Measurements from ENCODE around the gene FARP2.

The FARP2 gene

DNA sequence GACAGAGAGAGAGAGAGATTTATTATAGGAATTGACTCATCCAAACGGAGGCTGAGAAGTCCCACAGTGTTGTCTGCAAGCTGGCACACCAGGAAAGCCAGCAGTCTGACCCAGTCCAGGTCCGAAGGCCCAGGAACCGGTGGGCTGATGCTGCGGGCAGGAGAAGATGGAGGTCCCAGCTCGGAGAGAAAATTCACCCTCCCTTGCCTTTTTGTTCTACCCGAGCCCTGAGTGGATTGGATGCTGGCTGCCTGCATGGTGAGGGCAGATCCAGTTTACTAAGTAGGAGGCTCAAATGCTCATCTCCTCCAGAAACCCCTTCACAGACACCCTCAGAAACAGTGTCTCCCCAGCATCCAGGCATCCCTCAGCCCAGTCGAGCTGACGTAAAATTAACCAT, 174.5 kb downstream of the FARP2 start:
- no peak for DNase-seq (ENCODE audit: low read depth in 3 of 3)

DNA sequence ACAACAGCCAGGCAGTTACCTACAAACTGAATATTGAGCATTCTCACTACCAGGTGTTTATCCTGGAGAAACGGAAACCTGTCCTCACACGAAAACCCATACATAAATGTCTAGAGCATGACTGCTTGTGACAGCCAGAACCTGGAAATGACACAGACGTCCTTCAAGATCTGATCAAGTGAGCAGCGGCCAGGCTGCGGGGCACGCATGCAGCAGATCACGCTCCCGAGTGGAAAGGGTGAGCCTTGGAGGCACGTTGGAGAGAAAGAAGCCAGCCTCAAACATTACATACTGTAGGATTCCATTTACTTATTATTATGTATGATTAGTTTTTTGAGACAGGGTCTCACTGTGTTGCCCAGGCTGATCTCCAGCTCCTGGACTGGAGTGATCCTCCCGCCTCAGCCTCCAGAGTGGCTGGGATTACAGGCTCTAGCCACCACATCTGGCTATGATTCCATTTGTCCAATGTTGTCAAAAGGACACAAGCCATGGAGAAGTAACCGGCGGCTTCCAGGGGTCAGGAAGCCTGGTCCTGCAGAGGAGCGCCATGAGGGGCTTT, 175.2 kb downstream of the FARP2 start:
- DNase-seq (ENCODE audit: low read depth in 3 of 3) = no peak

DNA sequence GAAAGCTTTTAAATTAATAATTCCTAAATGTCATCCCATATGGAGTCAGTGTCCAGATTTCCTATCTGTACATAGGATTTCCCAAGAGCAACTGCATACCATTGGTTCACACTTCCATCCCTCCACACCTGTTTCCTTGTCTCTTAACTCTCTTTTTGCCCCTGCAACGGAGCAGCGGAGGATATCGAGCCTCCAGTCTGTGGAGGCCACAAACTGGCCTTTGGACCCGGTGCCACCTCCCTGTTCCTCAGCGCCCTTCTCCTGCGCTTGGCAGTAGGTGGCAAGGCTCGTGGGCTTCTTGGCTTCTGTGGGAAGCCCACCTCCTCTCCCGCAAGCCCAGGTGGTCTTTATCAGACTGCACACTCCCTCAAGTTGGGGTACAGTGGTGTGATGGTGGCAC, 176.1 kb downstream of the FARP2 start:
- no peak for DNase-seq (ENCODE audit: low read depth in 3 of 3)

DNA sequence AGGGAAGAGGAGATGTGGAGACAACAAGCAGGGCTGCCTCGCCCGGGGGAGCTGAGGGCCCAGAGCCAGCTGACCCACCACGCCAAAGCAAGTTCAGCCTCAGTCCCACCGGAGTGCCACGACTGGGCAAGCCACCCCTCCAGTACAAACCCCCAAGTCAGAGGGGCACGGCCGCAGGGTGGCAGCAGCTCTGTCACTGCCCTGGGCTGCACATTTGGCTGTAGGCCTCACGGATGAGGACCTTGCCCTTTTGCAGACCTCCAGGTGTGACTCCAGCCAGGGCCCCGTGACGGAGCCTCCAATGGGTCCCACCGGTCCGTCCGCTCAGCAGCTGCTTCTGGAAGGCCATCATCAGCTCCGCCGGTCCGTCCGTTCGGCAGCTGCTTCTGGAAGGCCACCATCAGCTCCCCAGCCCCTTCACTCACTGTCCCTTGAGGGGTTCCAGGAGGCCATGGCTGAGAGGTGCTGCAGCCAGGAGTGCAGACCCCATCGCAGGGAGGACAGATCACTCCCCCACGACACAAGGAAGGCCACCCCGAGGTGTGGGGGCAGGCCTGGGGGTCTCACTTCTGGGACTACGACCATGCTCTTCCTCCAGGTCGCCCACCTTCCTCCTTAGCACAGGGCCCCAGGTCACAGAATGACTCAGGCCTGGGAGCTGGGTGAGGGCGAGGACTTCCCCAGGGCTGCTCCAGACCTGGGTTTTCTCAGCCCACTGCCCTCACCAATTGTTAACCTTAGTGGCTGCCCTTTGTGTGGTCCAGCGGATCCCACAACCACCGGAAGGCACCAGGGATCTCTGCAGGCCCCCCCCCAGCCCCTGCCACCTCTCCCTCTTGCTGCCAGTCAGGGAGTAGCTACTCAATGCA, 176.9 kb downstream of the FARP2 start:
- no peak for DNase-seq (ENCODE audit: low read depth in 3 of 3)

DNA sequence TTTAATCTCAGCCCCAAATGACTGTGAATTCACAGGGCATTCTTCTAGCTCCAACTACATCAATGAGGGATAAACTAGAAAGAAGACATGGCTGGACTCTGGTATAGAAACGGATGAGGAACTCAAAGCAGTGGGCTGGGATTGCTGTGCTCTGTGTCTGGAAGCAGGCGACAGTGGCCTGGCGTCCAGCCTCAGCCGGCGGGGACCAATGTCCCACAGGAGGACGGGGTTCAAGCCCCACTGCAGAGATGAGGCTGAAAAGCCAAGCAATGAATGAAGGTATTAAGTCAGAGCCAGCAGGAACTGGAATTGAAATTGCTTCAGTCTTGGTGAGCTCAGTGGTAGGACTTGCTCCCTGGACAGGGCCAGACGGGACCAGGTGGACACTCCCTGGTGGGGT, 178.2 kb downstream of the FARP2 start:
- no peak for DNase-seq (ENCODE audit: low read depth in 3 of 3)

DNA sequence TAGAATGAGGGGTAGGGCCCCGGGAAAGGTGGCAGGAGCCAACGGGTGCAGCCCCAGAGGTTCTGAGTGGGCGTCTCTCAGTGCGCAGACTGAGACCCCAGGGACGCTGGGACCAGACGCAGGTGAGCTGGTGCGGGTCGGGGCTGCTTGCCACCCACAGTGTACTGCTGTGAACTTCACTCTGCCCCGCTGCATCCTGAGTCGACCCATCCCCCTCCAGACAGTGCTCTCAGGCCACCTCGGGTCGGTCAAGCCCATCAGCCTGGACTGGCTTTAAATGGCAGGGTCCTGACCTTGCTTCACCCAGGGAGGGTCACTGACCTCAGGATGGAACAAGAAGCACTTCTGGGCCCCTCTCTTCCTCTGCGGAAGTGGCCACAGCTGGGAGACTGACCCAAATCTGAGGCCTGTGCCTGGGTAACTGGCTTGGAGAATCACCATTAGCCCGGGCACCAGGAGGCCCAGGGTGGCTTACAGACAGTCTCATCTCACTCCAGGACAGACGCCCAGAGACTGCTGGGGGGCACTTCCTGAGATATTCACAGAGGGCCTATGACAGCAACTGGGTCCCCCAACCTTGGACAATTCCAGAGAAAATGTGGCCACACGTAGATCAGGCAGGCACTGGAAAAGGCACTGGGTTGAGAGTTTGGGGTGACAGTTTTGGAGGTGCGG, 178.8 kb downstream of the FARP2 start:
- DNase-seq (ENCODE audit: low read depth in 3 of 3) = no peak

DNA sequence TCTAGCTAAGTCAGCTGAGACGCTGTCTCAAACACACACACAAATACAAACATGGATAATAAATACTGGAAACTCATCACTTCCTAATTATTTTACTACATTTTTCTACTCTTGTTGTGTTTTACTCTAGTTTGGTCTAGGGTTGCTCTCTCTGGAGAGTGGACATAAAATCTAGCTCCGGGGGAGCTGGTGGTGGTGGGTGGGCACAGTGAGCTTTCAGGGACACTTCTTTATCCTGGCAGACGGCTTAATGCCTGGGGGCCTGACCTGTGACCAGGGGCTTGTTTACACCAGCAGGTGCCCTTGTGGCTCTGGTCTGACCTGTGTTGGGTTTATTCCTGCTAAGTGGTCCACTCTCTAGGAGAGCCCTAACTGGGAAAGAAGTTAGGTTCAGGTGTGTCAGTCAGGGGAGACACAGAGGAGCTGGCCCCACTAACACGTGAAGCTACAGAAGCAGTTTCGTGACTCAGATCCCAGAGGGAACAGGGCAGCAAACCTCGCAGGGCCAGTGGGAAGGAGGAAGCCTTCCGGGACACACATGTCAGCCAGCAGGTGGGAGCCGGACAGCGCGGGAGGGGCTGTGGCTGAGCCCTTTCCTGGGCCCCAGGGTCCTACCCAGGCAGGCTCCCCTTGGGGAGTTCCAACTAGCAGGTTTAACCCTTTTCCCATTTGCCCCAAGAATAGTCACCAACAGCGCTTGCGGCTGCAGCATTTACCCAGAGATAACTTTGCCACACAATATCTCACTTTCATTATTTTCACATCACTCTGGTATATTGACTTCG, 180.0 kb downstream of the FARP2 start:
- DNase-seq (ENCODE audit: low read depth in 3 of 3) = no peak

DNA sequence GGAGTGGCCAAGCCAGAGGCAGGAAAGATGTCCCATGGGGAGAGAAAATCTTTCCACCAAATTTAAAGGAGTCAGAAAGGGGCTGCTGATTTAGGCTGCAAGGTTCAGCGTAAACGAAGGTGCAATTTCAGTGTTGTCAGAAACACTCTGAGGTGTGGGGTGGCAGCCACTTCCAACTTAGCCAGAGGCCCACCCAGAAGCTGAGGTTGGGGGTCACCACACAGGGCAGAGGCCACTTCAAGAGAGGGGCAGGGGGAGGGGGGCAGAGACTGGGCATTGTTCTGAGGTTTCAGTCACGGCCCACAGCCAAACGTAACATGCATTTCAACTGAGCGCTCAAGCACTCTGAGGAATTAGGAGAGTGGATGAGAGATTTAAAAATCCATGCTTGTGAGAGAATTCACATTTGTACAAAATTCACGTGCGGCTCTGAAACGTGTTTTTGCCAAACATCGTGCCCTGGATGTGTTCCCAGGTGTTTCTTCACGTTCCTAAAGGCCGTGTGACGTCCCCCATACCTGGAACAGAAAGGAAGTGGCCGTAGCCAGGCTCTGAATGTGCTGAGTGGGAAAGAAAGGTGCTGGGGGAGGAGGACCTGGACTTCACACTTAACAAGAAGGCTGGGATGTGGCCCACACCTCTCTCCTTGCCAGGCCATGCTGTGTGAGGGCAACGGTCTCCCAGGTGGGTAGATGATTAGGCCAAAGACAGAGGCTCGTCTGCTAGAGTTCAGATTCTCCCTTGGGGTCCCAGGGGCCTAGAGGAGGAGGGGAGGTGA, 182.9 kb downstream of the FARP2 start:
- no peak for DNase-seq (ENCODE audit: low read depth in 3 of 3)

DNA sequence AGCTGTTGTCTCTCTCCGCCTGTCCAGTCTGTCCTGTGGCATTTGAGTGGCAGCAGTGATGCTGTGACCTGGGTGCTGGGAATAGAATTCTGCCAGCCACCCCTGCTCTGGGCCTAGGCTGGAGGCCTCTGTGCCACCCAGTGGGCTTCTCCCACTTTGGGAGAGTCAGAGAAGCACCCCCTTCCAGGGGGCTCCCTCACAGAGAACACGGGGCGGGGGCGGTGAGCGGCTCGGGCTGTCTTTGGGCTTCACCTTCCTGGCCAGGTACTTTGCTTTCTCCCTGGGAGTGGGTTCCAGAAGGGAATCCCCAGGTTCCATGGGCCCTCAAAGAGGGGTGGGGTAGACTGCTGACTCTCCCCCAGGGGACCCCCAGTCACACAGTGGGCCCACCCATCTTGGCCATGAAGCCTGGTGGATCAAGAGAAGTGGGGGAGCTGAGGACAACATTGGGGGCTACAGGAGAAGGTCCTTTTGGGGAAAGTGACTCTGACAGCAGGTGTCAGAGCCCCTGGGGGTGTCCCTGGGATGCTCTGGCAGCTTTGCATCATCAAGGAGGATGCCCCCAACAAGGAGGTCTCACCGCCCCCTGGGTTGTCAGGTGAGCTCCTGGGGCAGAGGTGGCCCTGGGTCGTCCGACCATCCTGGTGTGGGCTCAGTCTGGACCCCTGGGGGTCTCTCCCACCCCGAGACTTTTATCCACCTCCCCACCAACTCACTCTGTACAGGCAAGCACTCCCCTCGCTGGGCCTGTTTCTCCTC, 183.7 kb downstream of the FARP2 start:
- no peak for DNase-seq (ENCODE audit: low read depth in 3 of 3)

DNA sequence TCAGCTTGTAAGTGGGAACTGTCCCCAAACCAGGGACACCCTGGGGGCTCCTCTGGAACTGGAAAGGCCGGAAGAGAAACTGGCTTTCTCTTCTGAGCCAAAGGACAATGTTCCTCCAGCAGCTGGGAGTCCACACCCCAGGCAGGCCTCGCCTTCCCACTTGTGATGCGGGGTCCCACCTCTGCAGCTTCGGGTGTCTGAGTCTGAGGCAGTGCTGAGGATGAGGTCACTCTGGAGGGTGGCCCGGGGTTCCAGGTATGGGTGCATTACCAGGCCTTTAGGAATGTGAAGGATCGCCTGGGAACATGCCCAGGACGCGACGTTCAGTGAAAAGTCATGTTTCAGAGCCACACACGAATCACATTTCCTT, 184.3 kb downstream of the FARP2 start:
- DNase-seq (ENCODE audit: low read depth in 3 of 3) = no peak

DNA sequence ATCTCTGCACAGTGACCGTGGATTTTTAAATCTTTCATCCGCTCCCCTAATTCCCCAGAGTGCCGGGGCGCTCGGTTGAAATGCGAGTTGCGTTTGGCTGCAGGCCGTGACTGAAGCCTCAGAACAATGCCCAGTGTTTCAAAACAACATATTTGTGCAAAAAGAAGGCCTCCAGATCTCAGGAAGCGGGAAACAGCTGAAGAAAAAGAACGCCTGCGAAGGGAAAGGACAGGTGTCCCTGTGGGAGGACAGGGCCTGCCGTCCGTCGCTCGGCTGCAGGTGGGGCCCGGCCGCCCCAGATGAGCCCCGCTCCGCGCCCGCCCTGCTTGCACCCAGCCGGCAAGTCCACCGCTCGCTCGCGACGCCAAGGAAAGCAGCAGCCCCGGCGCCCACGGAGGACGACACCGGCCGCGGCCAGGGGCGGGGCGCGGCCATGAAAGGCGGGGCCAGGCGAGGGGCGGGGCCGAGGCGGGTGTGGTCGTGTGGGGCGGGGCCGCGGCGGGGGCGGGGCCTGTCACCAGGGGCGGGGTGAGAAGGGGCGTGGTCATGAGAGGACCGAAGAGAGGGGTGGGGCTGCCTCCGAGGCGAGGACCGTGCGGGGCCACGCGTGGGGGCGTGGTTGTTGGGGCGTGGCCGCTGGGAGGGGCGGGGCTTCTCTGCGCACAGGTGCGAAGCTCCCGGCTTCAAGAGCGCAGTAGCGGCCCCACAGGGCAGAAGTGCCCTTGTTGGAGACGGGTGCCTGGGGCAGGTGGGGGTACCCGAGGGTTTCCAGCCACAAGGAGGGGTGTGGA, 184.9 kb downstream of the FARP2 start:
- DNase-seq (ENCODE audit: low read depth in 3 of 3) = peak; percentile 13 to 38 (median 14)

DNA sequence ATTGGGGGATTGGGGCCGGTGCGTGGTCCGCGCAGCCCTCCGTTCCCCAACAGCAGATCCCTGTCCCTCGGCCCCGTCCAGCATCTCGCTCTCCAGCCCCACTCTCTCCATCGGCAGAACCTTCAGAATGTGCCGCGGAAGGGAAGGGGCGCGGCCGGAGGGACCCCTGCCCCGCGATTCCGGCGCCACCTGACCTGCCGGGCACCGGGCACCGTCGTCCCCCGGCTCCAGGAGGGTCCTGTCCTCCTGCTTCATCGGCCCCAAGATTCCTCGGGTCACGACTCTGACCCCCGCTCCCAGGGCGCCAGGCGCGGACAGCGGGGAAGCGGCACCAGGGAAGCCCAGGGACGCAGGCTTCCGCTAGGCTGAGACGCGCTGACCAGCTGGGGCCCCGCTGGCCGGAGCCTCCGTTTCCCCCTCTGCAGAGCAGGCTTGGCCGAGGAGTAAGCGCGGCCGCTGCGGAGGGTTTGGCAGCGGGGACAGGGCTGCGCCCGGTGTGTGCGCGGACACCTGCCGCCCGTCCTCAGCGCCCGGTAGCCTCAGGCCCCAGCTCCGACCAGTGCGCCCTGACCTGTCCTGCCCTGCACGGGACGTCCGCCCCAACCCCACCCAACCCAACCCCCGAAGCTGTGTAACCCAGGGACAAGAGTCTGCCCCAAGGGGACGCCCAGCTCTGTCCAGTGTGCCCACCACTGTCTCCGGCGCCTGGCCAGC, 185.6 kb downstream of the FARP2 start:
- no peak for DNase-seq (ENCODE audit: low read depth in 3 of 3)

DNA sequence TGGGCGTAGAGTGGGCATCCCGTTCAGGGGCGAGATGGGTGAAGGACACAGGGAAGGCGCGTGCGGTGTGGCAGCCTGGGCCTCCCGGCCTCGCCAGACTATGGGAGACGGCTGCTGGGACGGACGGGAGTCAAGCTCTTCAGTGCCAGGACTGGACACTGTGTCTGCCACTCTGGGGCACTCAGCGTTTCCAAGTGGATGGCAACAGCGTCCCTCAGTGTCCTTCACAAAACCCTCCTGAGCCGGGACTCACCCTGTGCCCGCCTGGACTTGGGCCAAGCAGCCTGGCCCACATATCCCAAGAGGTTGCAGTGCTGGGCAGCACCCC, 186.2 kb downstream of the FARP2 start:
- DNase-seq (ENCODE audit: low read depth in 3 of 3) = no peak

Measured in stimulated activated CD4-positive, alpha-beta T cell treated with anti-CD3 and anti-CD28 coated beads, TNF-alpha, amount 100 ng/mL, for 4 hours (primary cell).